Testis (tissue), 3 donors: ENCODE measurements around the gene TRIM72. TPM values are rescaled to one million over a fixed set of nuclear protein-coding genes. Genes with fewer than 3 reads are reported as not detected.

ENCODE experiments used
- DNase-seq: peaks from one replicate; pipeline ENCODE4 v3.0.0-alpha.2; 2019
- H3K27ac ChIP-seq, 2 donors: fragments of 200-600 bp; sonication (generic); one replicate each; pipeline ENCODE4 v1.5.1; 2019
- H3K27me3 ChIP-seq: fragments of 200-600 bp; sonication (generic); one replicate; pipeline ENCODE4 v1.5.1; 2019
- H3K36me3 ChIP-seq: fragments of 200-600 bp; sonication (generic); one replicate; pipeline ENCODE4 v1.5.1; 2017; ENCODE audit warnings: low read depth; ENCODE audit errors: missing control alignments
- H3K4me1 ChIP-seq: fragments of 200-600 bp; sonication (generic); one replicate; pipeline ENCODE4 v1.5.1; 2019
- H3K4me3 ChIP-seq, 2 donors: fragments of 200-600 bp; sonication (generic); one replicate each; pipeline ENCODE4 v1.5.1; 2017 to 2019
- H3K9me3 ChIP-seq: fragments of 200-600 bp; sonication (generic); one replicate; pipeline ENCODE4 v1.5.1; 2017
- POLR2A ChIP-seq: fragments of 450-650 bp; IDR thresholded peaks from one replicate; pipeline ENCODE4 v1.6.1; 2017; ENCODE audit warnings: antibody characterized with exemption, mild to moderate bottlenecking, moderate library complexity
- WGBS, 2 donors: methylation state at CpG; one replicate each; pipeline ENCODE4 v1.1.5; 2018; 5-methylcytosine and 5-hydroxymethylcytosine counted together
- intact Hi-C: fragments of 100-400 bp; cut with DNase I; formaldehyde crosslinking; loops from one replicate; pipeline ENCODE4 v1.15.1; 2023; ENCODE audit warnings: low total_unique reads
- polyA plus RNA-seq: library from polyadenylated mRNA; stranded (reverse); fragments of 350-450 nt; fragmentation: Illumina TruSeq; extraction: RNeasy Lipid Tissue Mini Kit (QIAGEN cat#74804); gene quantifications from one replicate; pipeline ENCODE4 v1.2.3, GENCODE V29; 2014; ENCODE audit warnings: low read depth, low replicate concordance; ENCODE audit not compliant: insufficient read depth
- total RNA-seq, 2 donors: library from RNA; depleted of rRNA; stranded (reverse); fragments of >200 nt; gene quantifications; one replicate each; pipeline ENCODE4 v1.2.3, GENCODE V29; 2016
- TF ChIP-seq, protein P1 (sequence below), 3 experiments: fragments of 450-650 bp in 2 of 3; fragments of 200-600 bp in 1 of 3; sonication (generic) in 1 of 3; IDR thresholded peaks; one replicate each; pipeline ENCODE4 v1.5.1; 2016 to 2019; ENCODE audit warnings: antibody characterized with exemption in 3 of 3, mild to moderate bottlenecking in 2 of 3, moderate library complexity in 1 of 3

Gene TRIM72
- total and polyA plus RNA-seq, 3 donors from 2014 or later, result 0.50 to 0.58 (median 0.55) TPM

DNA sequence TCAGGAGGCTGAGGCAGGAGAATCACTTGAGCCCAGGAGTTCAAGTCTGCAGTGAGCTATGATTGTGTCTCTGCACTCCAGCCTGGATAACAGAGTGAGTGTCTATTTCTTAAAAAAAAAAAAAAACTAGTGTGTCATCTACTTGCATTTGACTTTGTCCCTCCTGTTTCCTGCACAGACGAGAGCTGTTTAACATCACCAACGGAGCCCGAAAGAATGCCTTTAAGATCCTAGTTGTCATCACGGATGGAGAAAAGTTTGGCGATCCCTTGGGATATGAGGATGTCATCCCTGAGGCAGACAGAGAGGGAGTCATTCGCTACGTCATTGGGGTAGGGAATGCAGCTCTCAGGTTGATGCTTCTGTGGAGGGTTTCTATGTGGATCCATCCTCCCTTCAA, 59.3 kb downstream of the TRIM72 start:
- no peak overlapping the region for H3K27ac ChIP-seq
- intact Hi-C loops, result no loop called here
- 86 to 89% methylated on average over 7 of the region's 7 CpGs for WGBS, 2 donors
- no peaks in the 10 kb centered on the region for H3K4me1 ChIP-seq
- no peaks in the 10 kb centered on the region for H3K27me3 ChIP-seq
- no peaks in the 10 kb centered on the region for H3K9me3 ChIP-seq
- no peaks in the 10 kb centered on the region for H3K36me3 ChIP-seq
- DNase-seq, result no peak
- TF ChIP-seq, protein P1, sequence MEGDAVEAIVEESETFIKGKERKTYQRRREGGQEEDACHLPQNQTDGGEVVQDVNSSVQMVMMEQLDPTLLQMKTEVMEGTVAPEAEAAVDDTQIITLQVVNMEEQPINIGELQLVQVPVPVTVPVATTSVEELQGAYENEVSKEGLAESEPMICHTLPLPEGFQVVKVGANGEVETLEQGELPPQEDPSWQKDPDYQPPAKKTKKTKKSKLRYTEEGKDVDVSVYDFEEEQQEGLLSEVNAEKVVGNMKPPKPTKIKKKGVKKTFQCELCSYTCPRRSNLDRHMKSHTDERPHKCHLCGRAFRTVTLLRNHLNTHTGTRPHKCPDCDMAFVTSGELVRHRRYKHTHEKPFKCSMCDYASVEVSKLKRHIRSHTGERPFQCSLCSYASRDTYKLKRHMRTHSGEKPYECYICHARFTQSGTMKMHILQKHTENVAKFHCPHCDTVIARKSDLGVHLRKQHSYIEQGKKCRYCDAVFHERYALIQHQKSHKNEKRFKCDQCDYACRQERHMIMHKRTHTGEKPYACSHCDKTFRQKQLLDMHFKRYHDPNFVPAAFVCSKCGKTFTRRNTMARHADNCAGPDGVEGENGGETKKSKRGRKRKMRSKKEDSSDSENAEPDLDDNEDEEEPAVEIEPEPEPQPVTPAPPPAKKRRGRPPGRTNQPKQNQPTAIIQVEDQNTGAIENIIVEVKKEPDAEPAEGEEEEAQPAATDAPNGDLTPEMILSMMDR (IDR thresholded peaks at IDR 0.05), result no peak
- TF ChIP-seq POLR2A, result no peak
- no peak overlapping the region for H3K4me3 ChIP-seq

- no peak overlapping the region for H3K27ac ChIP-seq
- intact Hi-C loops, result no loop called here
- H3K4me1 ChIP-seq, result no peaks in the 10 kb centered on the region
- H3K36me3 ChIP-seq, result no peaks in the 10 kb centered on the region
- no peak overlapping the region for H3K4me3 ChIP-seq
- TF ChIP-seq POLR2A, result no peak
- TF ChIP-seq, protein P1 (IDR thresholded peaks at IDR 0.05), result no peak
- no peaks in the 10 kb centered on the region for H3K9me3 ChIP-seq
- WGBS, 2 donors, result 89 to 90% methylated on average over 3 of the region's 3 CpGs
- no peaks in the 10 kb centered on the region for H3K27me3 ChIP-seq
- no peak for DNase-seq
These were observed 59.8 kb downstream of the TRIM72 start for GRCh38 chr16:31273676-31274075.

GRCh38 chr16:31274831-31275816, 61.2 kb downstream of the TRIM72 start:
- Histone ChIP-seq H3K27me3 (no peaks in the 10 kb centered on the region), H3K4me3 (no peak overlapping the region), H3K4me1 (no peaks in the 10 kb centered on the region), H3K36me3 (no peaks in the 10 kb centered on the region), H3K27ac (no peak overlapping the region), H3K9me3 (no peaks in the 10 kb centered on the region)
- no peak for DNase-seq
- WGBS, 2 donors, result 89% methylated on average over 15 of the region's 15 CpGs
- TF ChIP-seq, protein P1 (IDR thresholded peaks at IDR 0.05), result no peak
- TF ChIP-seq POLR2A, result no peak
- intact Hi-C loops, result no loop called here

- DNase-seq, result no peak
- Histone ChIP-seq H3K4me3 (no peak overlapping the region), H3K27ac (no peak overlapping the region), H3K4me1 (no peaks in the 10 kb centered on the region), H3K27me3 (no peaks in the 10 kb centered on the region), H3K36me3 (no peaks in the 10 kb centered on the region), H3K9me3 (no peaks in the 10 kb centered on the region)
- TF ChIP-seq, protein P1 (IDR thresholded peaks at IDR 0.05), result no peak
- no peak for TF ChIP-seq POLR2A
- WGBS, 2 donors, result 81 to 89% methylated on average over 3 to 5 of the region's 5 CpGs
- intact Hi-C loops, result no loop called here
These were observed 62.7 kb downstream of the TRIM72 start for GRCh38 chr16:31276600-31276999.
